ENCODE measurements around the gene SLC8A2.

GRCh38 chr19:47398707-47399597 lies 72.7 kb downstream of the SLC8A2 start:
- TF ChIP-seq POLR2A (IDR thresholded peaks at IDR 0.05; ENCODE audit: low read length) (no peak), GATA1 (IDR thresholded peaks at IDR 0.05; ENCODE audit: low read depth, low read length) (no peak)

Measured in erythroblast (primary cell).